NCI-H774 (cell line): ENCODE measurements around the gene PRKCI.
"Not testable (repeated sequence)": the region's sequence is repeated elsewhere in the genome, so short reads cannot be mapped to it uniquely, and the experiment has no call there.

Experiments
- DNase-seq: peaks from one replicate; lab custom pipeline; 2025; lab: John Stamatoyannopoulos, UW

PRKCI gene

GRCh38 chr3:170290194-170290593, 68.0 kb downstream of the PRKCI start:
- no peak for DNase-seq

- no peak for DNase-seq
These were observed 73.4 kb downstream of the PRKCI start for GRCh38 chr3:170295586-170295985.

GRCh38 chr3:170296703-170297102, 74.5 kb downstream of the PRKCI start:
- no peak for DNase-seq

- no peak for DNase-seq
These were observed 79.2 kb downstream of the PRKCI start for GRCh38 chr3:170301405-170301804.

DNA sequence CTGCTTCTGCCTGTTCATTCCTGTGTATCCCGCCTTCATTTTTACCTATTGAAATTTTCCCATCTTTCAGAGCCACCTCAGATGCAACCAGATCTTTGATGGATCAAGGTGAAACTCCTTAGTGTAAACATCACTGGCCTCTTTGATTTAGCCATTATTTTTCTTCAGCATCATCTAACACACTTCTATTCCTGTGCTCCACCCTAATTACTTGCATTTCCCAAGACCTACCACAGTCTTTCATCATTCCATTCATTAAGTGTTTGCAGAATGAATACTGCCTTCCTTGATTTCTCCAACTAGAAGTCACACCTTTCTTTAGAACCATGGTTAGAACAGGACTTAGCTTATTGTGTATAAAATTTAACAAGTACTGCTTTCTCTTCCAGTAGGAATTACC, 79.8 kb downstream of the PRKCI start:
- DNase-seq = no peak

DNA sequence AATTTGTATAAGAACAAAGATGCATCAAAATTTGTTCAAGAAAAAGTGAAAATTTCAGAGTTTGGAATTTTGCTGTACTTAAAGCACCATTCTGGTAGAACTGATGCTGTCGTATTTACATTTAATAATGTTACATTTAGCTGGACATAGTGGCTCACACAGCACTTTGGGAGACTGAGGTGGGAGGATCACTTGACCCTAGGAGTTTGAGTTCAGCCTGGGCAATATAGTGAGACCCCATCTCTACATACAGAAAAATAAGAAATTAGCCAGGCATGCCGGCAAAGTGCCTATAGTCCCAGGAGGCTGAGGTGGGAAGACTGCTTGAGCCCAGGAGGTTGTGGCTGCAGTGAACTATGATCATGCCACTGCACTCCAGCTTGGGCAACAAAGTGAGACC, 83.8 kb downstream of the PRKCI start:
- DNase-seq = no peak

DNA sequence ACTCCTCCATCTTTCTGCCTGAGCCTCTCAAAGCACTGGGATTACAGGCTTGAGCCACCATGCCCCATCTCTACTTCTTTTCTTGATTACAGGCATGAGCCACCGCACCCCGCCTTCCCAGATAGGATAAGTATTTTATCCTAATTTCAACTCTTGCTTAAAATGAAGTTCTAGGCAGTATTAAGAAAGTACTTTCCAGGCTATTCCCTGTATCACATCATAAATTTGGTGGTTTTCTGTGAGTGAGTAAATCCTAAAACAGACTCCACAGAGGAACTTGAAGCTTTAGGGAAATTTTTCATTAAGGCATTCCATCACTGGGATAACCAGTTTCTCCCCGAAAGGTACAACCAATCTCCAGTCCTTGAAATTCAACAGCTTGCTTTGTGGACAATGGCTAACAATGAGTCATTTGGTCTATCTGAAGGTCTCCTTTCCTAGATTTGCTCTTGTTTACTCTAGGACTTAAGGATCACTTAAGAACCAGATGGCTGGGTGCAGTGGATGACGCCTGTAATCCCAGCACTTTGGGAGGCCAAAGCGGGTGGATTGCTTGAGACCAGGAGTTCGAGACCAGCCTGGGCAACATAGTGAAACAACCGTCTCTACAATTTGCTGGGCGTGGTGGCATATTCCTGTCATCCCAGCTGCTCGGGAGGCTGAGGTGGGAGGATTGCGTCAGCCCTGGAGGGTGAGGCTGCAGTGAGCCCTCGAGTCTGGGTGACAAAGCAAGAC, 85.6 kb downstream of the PRKCI start:
- no peak for DNase-seq

DNA sequence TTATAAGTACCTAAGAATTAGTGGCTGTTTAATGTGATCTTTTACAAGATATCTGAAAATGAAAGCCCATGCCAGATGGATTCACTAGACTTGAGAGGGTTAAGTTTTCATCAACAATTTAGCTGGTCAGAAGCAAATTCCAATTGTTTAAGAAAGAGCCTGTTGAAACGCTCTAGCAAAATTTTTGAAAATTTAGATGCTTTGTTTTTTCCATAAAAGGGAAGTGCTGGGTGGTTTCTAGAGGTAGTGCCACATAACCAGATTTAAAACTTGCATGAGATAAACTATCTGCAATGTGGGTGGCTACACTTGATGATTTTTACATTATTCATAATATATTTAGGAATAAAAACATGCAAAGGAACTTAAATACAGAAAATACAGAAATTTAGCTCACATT, 86.8 kb downstream of the PRKCI start:
- DNase-seq = no peak

GRCh38 chr3:170317954-170318353, 95.7 kb downstream of the PRKCI start:
- DNase-seq = no peak

GRCh38 chr3:170320461-170321121, 98.4 kb downstream of the PRKCI start:
- no peak for DNase-seq

- peak; percentile 10 for DNase-seq
These were observed 99.3 kb downstream of the PRKCI start for GRCh38 chr3:170321321-170322034.

GRCh38 chr3:170322566-170323269, 100.5 kb downstream of the PRKCI start:
- no peak for DNase-seq

- DNase-seq = no peak
These were observed 101.1 kb downstream of the PRKCI start for GRCh38 chr3:170323331-170323730.

GRCh38 chr3:170324962-170325361, 102.7 kb downstream of the PRKCI start:
- no peak for DNase-seq

- DNase-seq = no peak
These were observed 105.0 kb downstream of the PRKCI start for GRCh38 chr3:170327040-170327808.

GRCh38 chr3:170327868-170328548, 105.8 kb downstream of the PRKCI start:
- not testable (repeated sequence) for DNase-seq

DNA sequence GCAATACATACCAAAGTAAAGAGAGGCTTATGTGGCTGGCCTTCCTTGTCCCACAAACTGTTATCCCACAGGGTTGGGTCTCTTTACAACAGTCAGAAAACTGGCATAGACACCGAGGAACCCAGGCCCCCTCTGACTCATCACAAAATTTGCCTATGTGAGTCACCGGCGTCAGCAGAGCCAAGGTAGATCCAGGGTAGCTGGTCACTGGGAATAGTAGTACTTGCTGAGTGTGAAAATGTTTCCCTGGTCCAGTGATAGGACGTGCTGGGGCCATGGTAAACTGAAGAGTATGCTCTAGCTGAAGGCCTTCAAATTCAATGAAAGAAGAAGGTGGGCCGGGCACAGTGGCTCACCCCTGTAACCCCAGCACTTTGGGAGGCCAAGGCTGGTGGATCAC, 108.1 kb downstream of the PRKCI start:
- no peak for DNase-seq

DNA sequence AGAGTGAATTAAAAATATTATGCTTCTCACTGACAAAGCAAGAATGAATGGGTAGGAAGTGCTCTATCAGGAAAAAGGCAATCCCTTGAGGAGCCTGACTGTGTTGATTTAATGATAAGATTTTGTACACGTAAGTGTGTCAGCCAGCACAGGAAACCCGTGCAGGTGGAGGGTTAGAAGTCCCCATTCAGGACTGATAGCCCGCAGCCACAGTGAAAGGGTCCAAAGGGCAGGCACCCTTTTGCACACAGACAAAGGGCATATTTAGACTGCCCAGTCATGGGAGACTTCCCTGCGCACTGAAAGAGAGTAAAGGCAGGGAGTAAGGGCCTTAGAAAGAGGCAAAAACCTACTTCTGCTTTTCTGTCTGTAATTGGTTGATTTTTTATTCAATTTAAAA, 108.9 kb downstream of the PRKCI start:
- no peak for DNase-seq

- DNase-seq = no peak
These were observed 115.2 kb downstream of the PRKCI start for GRCh38 chr3:170337420-170337819.

DNA sequence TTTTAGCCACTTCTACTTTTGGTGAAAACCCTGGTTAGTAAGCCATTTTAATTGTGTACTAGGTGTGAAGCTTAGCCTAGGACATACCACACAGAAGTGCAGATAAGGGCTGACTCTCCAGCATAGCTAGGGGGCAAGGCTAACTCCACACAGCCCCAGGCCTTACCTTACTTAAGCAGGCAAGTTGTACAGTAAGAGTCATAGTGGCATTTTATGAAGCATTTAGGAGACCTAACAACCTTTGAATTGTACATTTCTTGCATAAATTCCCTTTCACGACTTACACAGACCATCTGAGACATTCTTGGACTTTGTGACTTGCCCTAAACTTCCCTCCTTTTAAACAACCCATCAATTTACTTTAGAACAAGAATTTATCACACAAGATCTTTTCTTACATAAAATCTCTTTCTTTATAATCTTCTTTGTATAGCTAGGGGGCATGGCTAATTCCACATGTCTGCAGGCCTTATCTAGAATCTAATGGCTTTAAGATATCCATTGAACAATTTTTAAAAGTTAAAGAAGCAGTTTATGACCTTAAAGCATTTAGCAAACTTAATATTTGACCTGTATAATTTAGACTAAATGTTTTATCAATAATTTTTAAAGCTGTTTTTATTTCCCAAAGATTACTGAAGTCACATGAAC, 116.6 kb downstream of the PRKCI start:
- DNase-seq = no peak

DNA sequence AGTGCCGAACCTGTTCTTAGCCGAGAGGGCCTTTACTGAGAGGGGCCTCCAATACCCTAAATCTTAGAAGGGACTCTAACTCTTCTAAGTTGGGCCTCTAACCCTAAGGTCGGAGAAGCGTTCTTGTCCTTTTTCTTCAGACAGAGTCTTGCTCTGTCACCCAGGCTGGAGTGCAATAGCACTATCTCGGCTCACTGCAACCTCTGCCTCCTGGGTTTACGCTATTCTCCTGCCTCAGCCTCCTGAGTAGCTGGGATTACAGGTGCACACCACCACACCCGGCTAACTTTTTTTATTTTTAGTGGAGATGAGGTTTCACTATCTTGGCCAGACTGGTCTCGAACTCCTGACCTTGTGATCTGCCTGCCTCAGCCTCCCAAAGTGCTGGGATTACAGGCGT, 120.0 kb downstream of the PRKCI start:
- not testable (repeated sequence) for DNase-seq
